CD4-positive, alpha-beta T cell treated with Interleukin-4 for 1 hour (primary cell): Measurements from ENCODE around the gene MICB.
"Not testable (repeated sequence)": the region's sequence is repeated elsewhere in the genome, so short reads cannot be mapped to it uniquely, and the experiment has no call there.

Experiments
- DNase-seq, 2 donors: peaks; one replicate each; pipeline ENCODE4 v3.0.0-alpha.2; 2020 to 2022

The MICB gene

DNA sequence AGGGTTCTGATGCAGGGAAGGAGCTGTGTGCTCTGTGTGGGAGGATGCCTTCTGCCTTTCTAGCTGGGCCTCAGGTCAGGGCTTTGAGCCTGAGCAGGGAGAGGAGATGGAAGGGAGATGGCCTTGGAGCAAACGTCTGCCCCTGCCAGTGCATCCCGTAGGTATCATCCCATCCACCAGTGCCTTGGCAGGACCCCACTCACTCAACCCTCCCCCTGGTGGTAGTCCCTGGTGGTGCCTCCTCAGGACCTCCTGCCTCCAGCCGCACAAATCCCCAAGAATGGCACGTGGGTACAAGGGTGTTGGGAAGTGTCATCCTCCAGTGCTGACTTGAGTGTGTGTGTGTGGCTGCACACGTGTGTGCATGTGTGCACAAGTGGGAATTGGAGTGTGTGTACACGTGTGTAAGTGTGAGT lies 23.1 kb upstream of the MICB start:
- DNase-seq: no peak

DNA sequence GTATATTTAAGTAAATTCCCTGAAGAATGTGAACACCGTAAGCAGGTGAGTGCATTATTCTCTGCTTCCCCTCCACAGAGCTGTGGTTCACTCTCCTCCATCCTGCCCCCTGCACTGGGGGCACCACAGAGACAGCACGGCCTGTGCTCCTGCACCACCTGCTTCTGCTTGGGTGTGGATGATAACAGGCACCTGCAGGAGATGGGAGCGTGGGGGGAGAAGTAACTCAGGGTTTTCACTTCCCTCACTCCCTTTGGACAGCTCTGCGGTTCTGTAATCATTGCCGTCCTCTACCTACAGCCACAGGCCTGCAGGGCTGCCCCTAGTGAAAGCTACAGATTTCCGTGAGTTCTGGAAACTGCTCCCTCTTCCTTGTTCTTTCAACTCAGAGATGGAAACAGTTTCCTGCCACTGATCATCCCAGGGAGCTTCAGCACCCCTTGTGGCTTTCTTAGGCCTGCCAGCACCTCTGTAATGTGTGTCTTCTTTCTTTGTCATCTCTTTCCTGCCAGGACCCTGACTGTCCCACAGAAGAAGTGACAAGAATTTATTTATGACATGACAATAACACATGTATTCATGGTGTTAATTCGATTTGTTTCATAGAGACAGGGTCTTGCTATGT lies 21.3 kb upstream of the MICB start:
- DNase-seq: no peak

DNA sequence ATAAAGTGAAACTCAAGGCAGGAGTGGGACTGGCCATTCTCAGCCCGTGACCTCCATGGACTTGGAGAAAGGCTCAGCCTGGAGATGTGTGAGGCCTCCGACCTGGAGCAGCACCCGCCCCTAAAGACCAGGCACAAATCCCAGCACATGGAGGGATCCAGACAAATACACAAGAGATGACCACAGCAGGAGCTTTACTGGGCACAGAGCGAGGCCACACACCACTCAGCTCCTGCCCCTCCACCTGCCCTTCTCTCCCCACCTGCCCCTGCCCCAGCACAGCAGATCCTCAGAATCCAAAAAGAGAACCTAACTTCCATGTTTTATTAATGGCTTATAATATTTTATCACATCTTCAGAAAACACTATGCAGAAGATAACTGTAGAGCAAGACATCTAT lies 20.4 kb upstream of the MICB start:
- DNase-seq: no peak

DNA sequence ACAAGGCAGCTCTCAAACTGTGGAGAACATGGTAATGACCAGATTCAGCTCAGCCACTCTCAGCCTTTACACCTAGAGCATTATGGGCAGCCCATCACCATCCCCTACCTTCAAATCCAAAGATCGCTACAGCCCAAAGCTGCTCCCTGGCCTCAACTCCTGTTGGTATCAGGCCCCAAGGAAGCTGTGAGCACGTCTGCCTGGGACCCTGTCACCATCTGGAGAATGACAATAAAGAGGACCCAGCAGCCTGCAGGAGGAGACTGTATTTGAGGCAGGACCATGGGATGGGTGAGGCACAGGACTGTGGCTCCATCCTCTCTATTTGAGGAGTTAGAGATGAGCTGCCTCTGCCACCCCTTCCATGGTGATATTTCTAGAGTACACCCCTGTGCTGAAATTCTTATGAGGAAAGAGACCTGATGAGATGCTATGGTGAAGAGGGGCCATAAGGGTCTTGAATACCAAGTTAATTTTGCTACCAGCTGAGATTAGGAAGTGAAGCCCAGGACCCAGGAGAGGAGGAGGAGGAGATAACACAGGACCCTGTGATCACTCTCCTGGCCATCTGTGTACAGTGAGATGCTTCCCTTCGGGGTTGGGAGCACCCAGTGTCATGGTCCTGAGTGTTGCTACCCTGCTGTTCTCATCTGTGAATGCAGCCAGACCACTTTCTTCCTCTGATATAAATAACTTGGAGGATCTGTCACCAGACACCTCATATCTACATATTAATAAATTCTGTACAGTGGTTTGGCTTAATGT lies 19.6 kb upstream of the MICB start:
- DNase-seq: no peak

DNA sequence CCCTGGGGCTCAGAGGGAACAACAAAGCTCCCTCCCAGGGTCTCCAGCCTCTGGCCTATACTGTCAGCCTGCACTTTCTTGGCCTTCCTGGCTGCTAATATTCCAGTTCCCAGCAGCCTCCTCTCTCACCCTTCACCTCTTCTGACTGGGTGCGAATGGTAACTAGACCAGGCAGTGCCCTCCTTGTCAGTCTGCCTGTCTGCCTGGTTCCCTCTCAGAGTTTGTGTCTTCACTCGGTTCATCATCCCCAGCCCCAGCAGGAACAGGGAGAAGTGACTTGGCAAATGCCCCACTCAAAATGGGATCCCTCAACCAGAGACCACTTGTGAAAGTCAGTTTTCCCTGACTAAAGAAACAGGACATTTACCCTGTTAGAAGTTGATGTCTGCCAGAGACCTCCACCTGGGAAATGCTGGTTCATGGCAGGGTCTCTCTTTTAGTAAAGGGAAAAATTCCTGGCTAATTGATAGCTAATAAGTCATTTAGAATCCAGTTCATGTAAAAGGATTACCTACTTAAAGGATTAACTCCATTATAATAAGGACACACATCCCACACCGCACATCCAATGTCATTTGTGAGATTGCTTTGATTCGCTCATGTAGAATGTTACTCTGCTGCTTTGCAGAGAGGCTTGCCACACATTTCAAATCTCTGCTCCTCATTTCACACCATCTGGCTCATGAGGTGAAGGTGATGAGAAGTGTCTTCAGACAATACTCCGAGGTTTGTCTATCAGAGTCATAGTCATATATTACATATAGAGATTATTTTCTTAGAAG lies 18.6 kb upstream of the MICB start:
- DNase-seq: no peak

DNA sequence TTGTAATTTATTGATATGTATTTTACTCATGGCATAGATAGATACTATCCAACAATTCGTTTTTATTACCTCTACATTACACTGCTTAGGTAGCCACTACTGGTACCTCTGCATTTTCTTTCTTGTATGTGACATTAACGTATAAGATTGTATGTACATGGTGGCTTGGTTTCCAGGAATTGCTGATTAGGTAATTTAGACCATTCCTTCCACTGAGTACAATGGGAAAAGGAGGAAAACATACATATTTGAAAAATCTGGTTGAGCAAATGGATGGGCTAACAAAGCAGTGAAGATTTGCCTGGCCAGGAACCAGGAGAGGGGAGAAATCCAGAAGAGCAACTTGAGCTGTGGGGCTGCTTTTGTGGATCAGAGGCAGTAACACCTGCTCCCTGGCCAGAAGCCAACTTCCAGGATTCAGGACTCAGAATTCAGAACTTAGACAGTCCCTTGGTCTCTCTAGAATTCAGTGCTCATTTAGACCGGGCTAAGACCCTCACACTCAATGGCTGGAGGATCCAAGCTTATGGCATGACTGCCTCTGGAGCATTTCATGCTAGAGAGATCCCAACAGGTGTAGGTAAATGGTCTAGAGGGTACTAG lies 17.9 kb upstream of the MICB start:
- no peak for DNase-seq

DNA sequence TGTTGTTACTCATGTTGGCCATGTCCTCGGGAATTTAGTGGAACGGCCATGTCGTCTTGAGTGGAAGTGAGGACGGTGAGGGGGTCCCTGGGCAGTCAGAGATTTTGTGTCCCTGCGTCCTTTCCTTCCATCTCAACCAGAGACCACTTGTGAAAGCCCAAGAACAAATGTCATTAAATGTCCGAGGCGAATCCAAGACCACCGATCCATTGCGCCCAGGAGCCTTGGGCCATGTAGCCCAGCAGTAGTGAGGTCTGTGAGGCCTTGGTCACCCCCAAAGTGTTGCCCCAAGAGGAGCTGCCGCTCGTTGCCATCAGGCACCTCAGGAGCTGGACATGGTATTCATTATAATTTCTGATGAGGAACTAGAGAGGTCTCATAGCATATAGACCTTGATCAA lies 17.4 kb upstream of the MICB start:
- no peak for DNase-seq

DNA sequence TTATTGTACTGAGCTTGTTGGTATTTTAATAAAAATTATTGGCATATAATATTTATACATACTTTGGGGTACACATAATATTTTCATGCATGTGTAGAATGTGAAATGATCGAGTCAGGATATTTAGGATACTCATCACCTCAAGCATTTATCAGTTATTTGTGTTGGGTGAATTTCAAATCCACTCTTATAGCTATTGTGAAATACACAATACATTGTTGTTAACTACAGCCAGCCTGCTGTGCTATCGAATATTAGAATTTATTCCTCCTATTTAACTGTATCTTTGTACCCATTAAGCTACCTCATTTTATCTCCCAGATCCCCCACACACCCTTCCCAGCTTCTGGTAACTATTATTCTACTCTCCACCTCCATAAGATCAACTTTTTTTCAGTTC lies 14.6 kb upstream of the MICB start:
- no peak for DNase-seq

DNA sequence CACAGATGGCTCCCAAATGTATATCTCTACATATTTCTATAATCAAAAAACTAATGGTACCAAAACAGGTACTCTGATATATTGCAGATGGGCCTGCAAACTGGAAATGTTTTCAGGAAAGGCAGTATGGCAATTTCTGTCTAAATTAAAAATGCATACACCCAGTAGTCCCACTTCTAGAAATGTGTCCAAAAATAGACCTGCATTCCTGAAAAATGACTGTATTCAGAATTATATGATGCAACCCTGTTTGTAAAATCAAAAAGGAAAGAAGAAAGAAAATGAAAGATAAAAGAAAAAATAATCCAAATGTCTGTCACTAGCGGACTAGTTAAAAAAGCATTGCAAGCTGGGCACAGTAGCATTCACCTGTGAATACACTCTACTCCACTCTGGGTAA lies 12.9 kb upstream of the MICB start:
- no peak for DNase-seq

DNA sequence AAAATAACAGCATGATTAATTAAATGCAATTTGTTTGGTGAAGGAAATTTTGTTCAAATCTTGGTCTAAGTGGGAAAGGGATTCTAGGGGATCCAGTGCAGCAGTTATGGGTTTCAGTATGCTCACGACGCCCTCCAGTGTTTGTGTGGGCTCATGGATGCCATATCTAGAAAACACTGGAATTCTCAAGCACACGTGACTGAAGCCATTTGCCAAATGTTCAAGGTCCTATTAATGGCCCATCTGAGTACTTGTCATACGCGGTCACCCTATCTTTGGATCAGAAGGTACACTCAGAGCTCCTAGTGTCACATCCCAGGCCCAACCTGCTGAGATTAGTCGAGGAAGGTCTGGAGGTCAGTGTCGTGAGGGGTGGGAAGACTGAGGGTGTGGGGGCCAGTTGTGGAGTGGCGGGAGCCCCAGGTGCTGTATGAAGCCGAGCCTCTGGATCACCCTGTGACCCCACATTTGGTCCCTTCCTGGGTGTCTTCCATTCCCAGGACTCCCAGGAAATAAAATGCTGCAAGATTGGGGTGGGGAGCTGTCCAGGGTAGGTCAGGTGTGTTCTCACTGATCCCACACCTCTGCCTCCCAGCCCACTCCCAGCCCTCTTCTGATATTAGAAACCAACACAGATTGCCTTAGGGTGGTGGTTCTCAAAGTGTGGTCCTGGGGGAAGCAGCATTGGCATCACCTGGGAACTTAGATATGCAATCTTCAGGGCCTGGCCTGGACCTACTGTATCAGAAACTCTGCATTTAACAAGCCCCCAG lies 11.7 kb upstream of the MICB start:
- DNase-seq: not testable (repeated sequence)

DNA sequence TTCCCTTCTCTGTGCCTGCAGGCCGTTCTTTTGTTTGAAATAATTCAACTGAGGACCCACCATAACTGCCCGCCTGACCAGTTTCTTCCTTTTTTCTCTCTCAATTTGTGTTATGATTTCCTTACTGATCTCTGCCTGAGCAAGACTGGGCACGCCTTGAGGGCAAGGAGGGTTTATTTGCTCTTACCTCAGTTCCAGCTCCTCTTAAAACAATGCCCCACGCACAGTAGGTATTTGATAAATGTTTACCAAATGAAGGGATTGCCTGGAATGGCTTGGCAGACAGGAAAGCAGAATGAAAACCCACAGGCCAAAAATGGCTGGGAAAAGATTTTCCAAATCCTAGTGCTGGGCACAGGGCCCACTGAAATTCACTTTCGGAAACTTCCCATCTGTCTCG lies 10.3 kb upstream of the MICB start:
- DNase-seq: not testable (repeated sequence)

DNA sequence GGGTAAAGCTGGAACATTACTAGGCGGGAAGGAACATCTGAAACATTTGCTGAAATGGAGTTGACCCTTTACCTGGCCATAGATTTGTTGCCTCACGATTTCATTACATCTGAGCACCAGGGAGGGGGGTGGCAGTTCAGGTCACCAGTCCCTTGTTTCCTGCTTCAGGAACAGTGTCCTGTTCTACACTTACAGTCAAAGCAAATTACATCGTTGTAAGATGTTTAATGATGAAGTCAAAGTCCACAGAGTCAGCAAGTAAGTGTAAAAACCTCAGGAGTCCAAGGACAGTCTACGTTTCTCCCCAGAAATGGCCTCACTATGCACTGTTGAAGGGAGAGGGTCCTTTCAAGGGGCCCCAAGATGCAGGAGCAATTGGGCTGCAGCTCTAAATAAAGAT lies 8.9 kb upstream of the MICB start:
- no peak for DNase-seq

DNA sequence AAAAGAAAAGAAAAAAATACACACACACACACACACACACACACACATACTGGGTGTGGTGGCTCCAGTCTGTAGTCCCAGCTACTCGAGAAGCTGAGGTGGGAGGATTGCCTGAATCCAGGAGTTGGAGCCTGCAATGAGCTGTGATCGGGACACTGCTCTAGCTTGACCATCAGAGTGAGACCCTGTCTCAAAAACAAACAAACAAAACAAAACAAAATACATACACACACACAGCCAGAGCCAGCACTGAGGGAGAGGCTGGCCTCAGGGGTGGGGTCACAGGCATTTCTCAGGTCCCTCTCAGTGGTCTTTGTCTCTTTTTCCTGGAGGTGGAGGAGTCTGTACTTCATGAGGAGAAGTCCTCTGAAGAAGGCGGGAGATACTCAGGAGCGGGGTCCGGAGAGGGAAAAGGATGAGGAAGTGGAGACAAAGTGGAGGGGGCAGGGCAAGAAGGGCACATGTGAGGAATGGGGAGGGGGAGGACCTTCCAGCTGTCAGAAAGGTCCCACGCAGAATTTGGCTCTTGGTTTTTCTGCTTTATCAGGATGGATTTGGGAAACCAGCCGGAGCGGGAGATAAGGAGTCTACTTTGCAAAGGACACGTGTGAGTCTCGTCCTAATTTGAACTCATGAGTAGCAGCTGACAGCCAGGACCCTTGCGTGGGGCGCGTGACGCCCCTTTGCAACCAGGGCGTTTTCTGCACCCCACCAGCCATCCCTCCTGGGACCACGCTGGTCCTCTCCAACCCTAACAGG lies 7.7 kb upstream of the MICB start:
- no peak for DNase-seq

DNA sequence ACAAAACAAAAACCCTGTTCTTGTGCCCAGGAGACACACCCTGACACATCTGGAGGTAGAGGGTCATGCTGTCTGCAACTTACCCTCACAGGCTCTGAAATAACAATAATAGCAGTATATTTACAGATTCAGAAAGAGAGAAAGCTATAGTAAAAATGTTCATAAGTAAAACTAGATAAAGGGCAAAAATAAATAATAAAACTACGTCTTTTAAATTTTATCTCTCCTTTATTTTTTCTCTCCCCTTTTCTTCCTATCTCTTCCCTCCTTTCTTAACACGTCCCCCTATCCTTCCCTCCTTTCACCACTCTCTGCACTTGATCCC lies 4.4 kb upstream of the MICB start:
- DNase-seq: not testable (repeated sequence)

DNA sequence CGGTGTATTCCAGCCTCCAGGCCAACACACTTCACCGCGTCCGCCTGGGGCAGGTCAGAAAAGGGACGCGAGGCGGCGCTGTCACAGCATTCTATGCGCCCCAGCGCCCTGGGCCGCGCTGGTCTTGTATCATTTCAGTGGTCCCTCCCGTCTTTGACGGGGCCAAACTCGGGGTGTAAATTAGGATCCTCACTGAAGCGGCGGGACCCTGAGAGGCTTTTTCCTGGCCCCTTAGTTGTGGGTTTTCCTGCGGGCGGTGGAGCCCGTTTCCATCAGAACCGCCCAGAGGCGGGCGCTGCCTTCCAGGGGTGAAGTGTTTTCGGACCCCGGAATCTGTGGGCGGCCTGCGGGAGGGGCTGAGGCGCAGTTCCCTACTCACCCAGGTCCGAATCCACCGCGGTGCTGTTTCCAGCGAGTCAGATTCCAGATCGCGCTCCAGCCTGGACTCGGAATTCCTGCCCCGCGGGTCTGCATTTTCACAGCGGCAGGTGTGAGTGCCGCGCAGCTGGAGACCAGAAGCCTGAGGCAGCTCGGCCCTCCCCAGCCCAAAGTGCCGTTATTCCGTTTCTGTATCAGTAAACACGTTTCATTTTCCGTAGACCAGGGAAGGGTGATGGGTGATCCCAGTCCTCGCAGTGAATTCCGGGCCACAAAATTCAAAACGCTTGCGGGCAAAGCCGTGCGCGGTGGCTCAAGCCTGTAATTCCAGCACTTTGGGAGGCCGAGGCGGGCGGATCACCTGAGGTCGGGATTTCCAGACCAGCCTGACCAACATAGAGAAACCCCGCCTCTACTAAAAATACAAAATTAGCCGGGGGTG lies 3.9 kb upstream of the MICB start:
- peak; percentile 69 to 77 for DNase-seq

DNA sequence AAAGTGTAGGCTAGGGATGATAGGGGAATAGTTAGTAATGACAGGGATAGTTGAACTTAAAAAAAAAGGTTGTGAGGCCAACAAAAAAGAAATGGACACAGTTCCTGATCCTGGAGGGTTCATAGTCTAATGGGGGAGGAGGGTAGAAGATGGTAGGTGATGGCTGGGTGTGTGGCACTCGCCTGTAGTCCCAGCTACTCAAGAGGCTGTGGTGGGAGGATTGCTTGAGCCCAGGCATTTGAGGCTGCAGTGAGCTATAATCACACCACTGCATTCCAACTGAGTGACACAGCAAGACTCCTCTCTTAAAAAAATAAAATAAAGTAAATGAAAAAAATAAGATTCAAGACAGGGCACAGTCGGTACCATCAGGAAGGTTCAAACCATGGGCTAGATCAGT lies 2.4 kb upstream of the MICB start:
- DNase-seq: no peak

DNA sequence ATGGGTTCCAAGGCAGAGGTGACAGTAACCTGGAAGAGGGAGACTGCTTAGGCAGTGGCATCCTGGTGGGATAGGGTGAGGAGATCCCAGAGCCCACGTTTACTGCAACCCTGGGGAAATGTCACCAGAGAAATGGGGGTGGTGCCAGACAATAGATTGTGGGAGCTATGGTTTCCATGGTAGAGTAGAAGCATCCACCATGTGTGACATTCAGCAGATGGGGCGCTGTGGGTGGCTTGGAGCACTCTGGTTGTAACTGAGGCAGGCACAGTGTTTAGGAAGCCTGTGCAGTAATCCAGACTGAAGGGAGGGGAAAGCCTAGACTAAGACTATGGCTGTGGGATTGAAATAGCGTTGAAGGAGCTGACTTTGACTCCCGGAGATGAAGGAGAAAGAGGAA lies 1.1 kb upstream of the MICB start:
- DNase-seq: not testable (repeated sequence)

DNA sequence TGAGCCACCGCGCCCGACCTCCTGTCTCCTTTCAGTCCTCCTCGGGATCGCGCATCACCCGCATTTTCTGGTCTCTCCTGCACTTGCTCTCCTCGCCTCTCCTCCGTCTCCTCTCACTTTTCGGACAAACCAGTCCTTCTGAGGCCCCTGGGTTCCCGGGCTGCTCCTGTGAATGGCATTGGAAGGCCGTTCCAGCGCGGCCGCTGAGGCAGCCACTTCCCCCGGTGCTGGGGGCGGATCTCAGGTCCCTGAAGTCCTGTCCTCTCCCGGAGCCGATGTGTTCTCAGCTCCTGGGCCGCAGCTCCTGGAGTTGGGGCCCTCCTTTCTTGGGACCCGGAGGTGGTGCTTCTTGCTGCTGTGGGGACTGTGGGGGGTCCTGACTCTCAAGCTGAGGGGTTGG lies 803 bp downstream of the MICB start:
- DNase-seq: no peak

DNA sequence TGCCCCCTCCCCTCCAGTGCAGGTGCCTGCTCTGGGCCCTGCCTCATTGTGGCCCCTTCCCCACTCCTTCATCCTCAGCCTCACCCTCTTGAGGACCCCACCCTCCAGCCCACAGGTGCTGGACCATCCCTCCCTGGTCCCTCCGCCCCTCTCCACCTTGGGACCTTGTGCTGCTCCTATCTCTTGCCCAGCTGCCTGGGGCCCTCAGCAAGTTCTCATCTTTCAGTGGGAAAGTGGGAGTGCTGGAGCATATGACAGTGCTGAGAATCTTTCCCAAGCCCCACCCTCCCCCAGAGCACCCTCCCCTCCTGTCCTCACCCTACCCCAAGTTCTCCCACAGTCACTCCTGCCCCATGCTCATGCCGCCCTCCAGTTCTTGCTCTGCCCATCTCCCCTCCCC lies 1.7 kb downstream of the MICB start:
- not testable (repeated sequence) for DNase-seq

DNA sequence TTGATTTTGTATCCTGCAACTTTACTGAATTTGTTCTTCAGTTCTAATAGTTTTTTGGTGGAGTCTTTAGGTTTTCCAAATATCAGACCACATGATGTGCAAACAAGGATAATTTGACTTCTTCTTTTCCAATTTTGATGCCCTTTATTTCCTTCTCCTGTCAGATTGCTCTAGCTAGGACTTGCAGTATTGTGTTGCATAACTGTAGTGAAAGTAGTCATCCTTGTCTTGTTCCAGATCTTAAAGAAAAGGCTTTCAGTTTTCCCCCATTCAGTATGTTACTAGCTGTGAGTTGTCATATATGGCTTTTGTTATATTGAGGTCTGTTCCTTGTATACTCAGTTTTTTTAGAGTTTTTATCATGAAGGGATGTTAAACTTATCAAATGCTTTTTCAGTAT lies 4.6 kb downstream of the MICB start:
- no peak for DNase-seq

DNA sequence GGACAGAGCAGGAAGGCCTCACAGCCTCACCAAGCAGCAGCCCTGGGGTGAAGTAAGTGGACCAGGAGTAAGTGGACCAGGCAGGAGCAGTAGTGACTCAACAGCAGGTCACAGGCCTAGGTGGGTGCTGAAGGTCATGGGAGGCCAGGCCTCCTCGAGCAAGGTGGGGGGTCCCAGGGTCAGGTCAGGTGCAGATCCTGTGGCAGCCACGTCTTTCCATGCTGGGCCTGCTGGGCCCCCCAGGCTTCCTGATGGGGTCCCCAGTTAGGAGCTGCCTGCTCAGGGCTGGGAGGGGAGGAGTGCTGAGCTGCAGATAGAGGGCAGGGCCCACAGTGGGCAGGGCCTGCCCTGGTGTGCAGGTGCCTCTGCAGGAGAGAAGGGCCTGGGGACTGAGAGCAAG lies 11.1 kb downstream of the MICB start:
- not testable (repeated sequence) for DNase-seq
